Middle frontal gyrus (tissue), 1 donor: Measurements from ENCODE around the gene KLRF2.

Experiments used
- DNase-seq: peaks from one replicate; pipeline ENCODE4 v3.0.0-alpha.2; 2015; ENCODE audit warnings: low spot score; ENCODE audit errors: extremely low spot score

The KLRF2 gene

DNA sequence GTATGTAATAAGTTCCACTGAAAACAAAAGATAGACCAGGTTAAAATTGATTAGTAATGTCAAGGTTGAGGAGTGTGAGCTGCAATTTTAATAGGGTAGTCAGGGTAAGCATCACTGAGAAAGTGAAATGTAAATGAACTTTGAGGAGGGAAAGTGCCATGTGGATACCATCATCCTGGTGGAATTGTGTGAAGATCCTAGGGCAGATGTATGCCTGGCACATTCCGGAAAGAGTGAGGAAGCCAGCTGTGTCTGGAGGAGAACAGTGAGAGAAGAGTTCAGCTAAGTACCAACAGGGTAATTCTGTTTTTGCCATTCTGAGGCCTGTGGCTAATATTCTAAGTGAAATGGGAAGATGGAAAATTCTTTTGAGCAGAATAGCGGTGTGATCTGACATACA, 53.7 kb downstream of the KLRF2 start:
- no peak for DNase-seq

DNA sequence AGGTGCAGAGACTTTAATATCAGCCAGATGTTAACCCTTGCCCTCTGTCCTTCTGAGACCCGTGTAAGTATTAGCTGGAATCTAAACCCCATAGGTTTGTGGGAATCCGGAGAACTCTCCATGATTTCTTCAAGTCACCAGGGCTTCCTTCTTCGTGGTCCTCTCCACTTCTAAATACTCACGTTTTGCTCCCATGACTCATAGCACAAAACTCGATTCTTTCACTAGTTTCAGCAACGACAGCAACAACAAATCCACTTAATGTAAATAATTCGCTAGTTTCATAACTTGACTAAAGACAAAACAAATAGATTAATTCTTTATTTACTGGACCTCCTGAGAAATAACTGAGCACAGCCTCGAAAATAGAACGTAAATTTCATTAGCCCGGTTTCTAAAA, 55.3 kb downstream of the KLRF2 start:
- no peak for DNase-seq

DNA sequence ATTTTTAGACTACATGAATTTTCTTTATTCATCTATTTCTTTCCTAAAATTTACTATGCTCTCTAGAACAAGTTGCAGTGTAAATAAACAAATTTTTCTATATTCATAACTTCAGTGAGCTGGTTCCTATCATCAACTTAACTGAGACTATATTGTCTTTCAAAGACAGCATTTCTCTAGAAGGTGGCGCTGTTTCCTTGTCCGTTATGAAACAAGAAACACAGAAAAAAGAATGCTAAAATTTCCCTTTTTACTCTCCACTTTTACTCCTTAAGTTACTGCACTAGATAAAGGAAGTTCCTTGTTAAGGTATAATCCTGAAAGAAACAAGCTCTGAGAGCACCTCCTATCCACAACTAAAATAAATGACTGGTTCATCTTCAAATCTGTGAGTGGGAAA, 59.1 kb downstream of the KLRF2 start:
- no peak for DNase-seq

DNA sequence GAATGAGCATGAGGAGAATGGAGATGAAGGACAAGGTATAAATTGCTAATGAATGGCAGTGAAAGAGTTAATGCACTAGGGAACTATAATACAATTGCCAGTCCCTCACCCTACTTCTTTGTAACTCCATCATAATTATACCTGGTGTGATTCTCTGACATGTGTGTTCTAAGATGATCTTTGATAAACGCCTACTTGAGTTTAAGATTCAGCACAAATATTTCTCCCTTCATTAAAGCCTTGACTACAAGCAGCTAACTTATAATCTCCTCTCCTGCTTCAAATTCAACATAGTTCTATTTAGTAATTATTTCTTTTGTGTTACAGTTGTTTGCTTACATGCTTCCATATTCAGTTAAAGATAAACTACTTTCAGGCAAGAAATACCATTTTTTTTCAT, 60.5 kb downstream of the KLRF2 start:
- no peak for DNase-seq

GRCh38 chr12:9943240-9943639, 62.0 kb downstream of the KLRF2 start:
- no peak for DNase-seq

DNA sequence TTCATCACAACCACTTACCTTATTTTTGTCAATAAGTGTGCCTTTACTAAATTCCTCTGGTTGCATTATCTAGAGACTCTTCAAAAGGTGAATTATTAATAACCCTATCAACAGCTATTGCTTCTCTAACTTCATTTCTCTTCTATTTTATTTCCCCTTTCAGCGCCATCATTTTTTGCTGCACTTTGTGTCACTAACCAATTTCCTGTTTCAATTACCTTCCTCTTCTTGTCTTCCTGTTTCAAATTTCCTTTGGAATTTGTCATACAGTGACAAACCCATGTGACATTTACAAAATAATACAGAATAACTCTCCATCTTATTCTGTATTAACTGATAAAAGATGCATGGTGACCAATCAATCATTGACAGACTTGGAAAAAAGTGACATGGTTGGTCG, 63.1 kb downstream of the KLRF2 start:
- no peak for DNase-seq
